Activated T-helper 17 cell treated with anti-CD3 and anti-CD28 coated beads, Interleukin-2, amount 50 U/mL, for 72 hours (primary cell): ENCODE results near the gene BCL10. TPM values are rescaled to one million over a fixed set of nuclear protein-coding genes. Genes with fewer than 3 reads are reported as not detected.

Source experiments
- ATAC-seq: fragments of 150-1000 bp; cut with Tn5 transposase; replicated peaks from 2 replicates; pipeline ENCODE4 v1.10.0; 2021; ENCODE audit warnings: mild to moderate bottlenecking, moderate library complexity
- H3K27ac Mint-ChIP-seq: one replicate; pipeline ENCODE4 v1.8.0; 2022; ENCODE audit warnings: mixed read lengths
- H3K27me3 Mint-ChIP-seq: one replicate; pipeline ENCODE4 v1.8.0; 2022; ENCODE audit warnings: mixed read lengths
- H3K36me3 Mint-ChIP-seq: one replicate; pipeline ENCODE4 v1.8.0; 2022; ENCODE audit warnings: low read depth, mild to moderate bottlenecking, mixed read lengths
- H3K4me1 Mint-ChIP-seq: one replicate; pipeline ENCODE4 v1.8.0; 2022; ENCODE audit warnings: mixed read lengths
- H3K4me3 Mint-ChIP-seq: one replicate; pipeline ENCODE4 v1.8.0; 2022; ENCODE audit warnings: mild to moderate bottlenecking, mixed read lengths
- H3K9me3 Mint-ChIP-seq: one replicate; pipeline ENCODE4 v1.8.0; 2022; ENCODE audit warnings: mixed read lengths
- total RNA-seq, 2 donors: library from RNA; stranded (reverse); gene quantifications; one replicate each; pipeline ENCODE4 v1.2.3, GENCODE V29; 2022

BCL10 gene
- total RNA-seq, 2 donors from 2014 or later = 28.3 to 63.7 TPM

GRCh38 chr1:85284202-85284601 is 7.8 kb upstream of the BCL10 start:
- H3K36me3 Mint-ChIP-seq = no peaks in the 10 kb centered on the region
- H3K9me3 Mint-ChIP-seq = no peaks in the 10 kb centered on the region
- no peak overlapping the region for H3K27ac Mint-ChIP-seq
- no peak for ATAC-seq
- peaks cover 1% of the 10 kb centered on the region for H3K4me1 Mint-ChIP-seq
- H3K4me3 Mint-ChIP-seq = no peak overlapping the region
- no peaks in the 10 kb centered on the region for H3K27me3 Mint-ChIP-seq

GRCh38 chr1:85283475-85284199 is 7.2 kb upstream of the BCL10 start:
- Mint-ChIP-seq H3K27me3 (no peaks in the 10 kb centered on the region), H3K27ac (no peak overlapping the region), H3K4me1 (peaks cover 6% of the 10 kb centered on the region), H3K4me3 (no peak overlapping the region), H3K9me3 (no peaks in the 10 kb centered on the region), H3K36me3 (no peaks in the 10 kb centered on the region)
- no peak for ATAC-seq

GRCh38 chr1:85282424-85282823 is 6.0 kb upstream of the BCL10 start:
- no peak for ATAC-seq
- H3K27me3 Mint-ChIP-seq = no peaks in the 10 kb centered on the region
- no peak overlapping the region for H3K4me3 Mint-ChIP-seq
- no peaks in the 10 kb centered on the region for H3K36me3 Mint-ChIP-seq
- no peaks in the 10 kb centered on the region for H3K9me3 Mint-ChIP-seq
- H3K4me1 Mint-ChIP-seq = peaks cover 6% of the 10 kb centered on the region
- no peak overlapping the region for H3K27ac Mint-ChIP-seq

GRCh38 chr1:85280636-85281035 is 4.2 kb upstream of the BCL10 start:
- Mint-ChIP-seq H3K27me3 (no peaks in the 10 kb centered on the region), H3K27ac (no peak overlapping the region), H3K4me1 (peaks cover 6% of the 10 kb centered on the region), H3K4me3 (no peak overlapping the region), H3K36me3 (peaks cover 2% of the 10 kb centered on the region), H3K9me3 (no peaks in the 10 kb centered on the region)
- ATAC-seq = no peak

GRCh38 chr1:85279458-85280080 is 3.1 kb upstream of the BCL10 start:
- Mint-ChIP-seq H3K36me3 (peaks cover 13% of the 10 kb centered on the region), H3K27me3 (no peaks in the 10 kb centered on the region), H3K27ac (peak overlapping the region; percentile 7), H3K9me3 (no peaks in the 10 kb centered on the region), H3K4me1 (peaks cover 12% of the 10 kb centered on the region), H3K4me3 (peak overlapping the region; percentile 32)
- no peak for ATAC-seq

GRCh38 chr1:85278853-85279314 is 2.5 kb upstream of the BCL10 start:
- H3K9me3 Mint-ChIP-seq = no peaks in the 10 kb centered on the region
- peak overlapping the region; percentile 7 for H3K27ac Mint-ChIP-seq
- ATAC-seq = peak; percentile 47
- peak overlapping the region; percentile 32 for H3K4me3 Mint-ChIP-seq
- peaks cover 18% of the 10 kb centered on the region for H3K4me1 Mint-ChIP-seq
- H3K36me3 Mint-ChIP-seq = peaks cover 20% of the 10 kb centered on the region
- H3K27me3 Mint-ChIP-seq = no peaks in the 10 kb centered on the region

GRCh38 chr1:85277802-85278201 is 1.4 kb upstream of the BCL10 start:
- Mint-ChIP-seq H3K27ac (peak overlapping the region; percentile 97), H3K4me3 (peak overlapping the region; percentile 92), H3K9me3 (no peaks in the 10 kb centered on the region), H3K36me3 (peaks cover 31% of the 10 kb centered on the region), H3K27me3 (no peaks in the 10 kb centered on the region), H3K4me1 (peaks cover 29% of the 10 kb centered on the region)
- ATAC-seq = no peak

- H3K4me1 Mint-ChIP-seq = peaks cover 32% of the 10 kb centered on the region
- ATAC-seq = no peak
- peak overlapping the region; percentile 97 for H3K27ac Mint-ChIP-seq
Observed at GRCh38 chr1:85276978-85277639, 677 bp upstream of the BCL10 start.

GRCh38 chr1:85275701-85276214 is 674 bp downstream of the BCL10 start:
- Mint-ChIP-seq H3K4me1 (peaks cover 32% of the 10 kb centered on the region), H3K36me3 (peaks cover 49% of the 10 kb centered on the region), H3K9me3 (no peaks in the 10 kb centered on the region), H3K27me3 (no peaks in the 10 kb centered on the region), H3K4me3 (peak overlapping the region; percentile 92), H3K27ac (peak overlapping the region; percentile 97)
- ATAC-seq = no peak

More at GRCh38 chr1:85276978-85277639, 677 bp upstream of the BCL10 start:
- Mint-ChIP-seq H3K36me3 (peaks cover 36% of the 10 kb centered on the region), H3K4me3 (peak overlapping the region; percentile 92), H3K27me3 (no peaks in the 10 kb centered on the region), H3K9me3 (no peaks in the 10 kb centered on the region)

GRCh38 chr1:85274969-85275453 is 1.4 kb downstream of the BCL10 start:
- Mint-ChIP-seq H3K36me3 (peaks cover 57% of the 10 kb centered on the region), H3K9me3 (no peaks in the 10 kb centered on the region), H3K27me3 (no peaks in the 10 kb centered on the region), H3K4me1 (peaks cover 32% of the 10 kb centered on the region), H3K4me3 (peak overlapping the region; percentile 92), H3K27ac (peak overlapping the region; percentile 97)
- ATAC-seq = no peak

- Mint-ChIP-seq H3K27ac (peak overlapping the region; percentile 97), H3K36me3 (peaks cover 73% of the 10 kb centered on the region), H3K4me3 (peak overlapping the region; percentile 92), H3K9me3 (no peaks in the 10 kb centered on the region), H3K27me3 (no peaks in the 10 kb centered on the region), H3K4me1 (peaks cover 34% of the 10 kb centered on the region)
- ATAC-seq = no peak
Observed at GRCh38 chr1:85273397-85273796, 3.0 kb downstream of the BCL10 start.

GRCh38 chr1:85268801-85269585 is 7.4 kb downstream of the BCL10 start:
- Mint-ChIP-seq H3K9me3 (no peaks in the 10 kb centered on the region), H3K27ac (no peak overlapping the region), H3K27me3 (no peaks in the 10 kb centered on the region), H3K4me1 (peaks cover 29% of the 10 kb centered on the region), H3K4me3 (no peak overlapping the region), H3K36me3 (peaks cover 98% of the 10 kb centered on the region)
- no peak for ATAC-seq

- Mint-ChIP-seq H3K4me1 (peaks cover 14% of the 10 kb centered on the region), H3K4me3 (no peak overlapping the region), H3K9me3 (no peaks in the 10 kb centered on the region), H3K27ac (no peak overlapping the region), H3K36me3 (peaks cover 95% of the 10 kb centered on the region), H3K27me3 (no peaks in the 10 kb centered on the region)
- ATAC-seq = no peak
Observed at GRCh38 chr1:85267313-85267712, 9.1 kb downstream of the BCL10 start.

- ATAC-seq = peak; percentile 40
- no peak overlapping the region for H3K4me3 Mint-ChIP-seq
- peak overlapping the region; percentile 1 for H3K27ac Mint-ChIP-seq
- peaks cover 74% of the 10 kb centered on the region for H3K36me3 Mint-ChIP-seq
- no peaks in the 10 kb centered on the region for H3K9me3 Mint-ChIP-seq
- H3K27me3 Mint-ChIP-seq = no peaks in the 10 kb centered on the region
- H3K4me1 Mint-ChIP-seq = peaks cover 18% of the 10 kb centered on the region
Observed at GRCh38 chr1:85264150-85264549, 12.3 kb downstream of the BCL10 start.
